NCI-H1436 treated with DMSO at 0.1 percent for 48 hours (cell line): ENCODE results near the gene SPTBN1.
"Not testable (repeated sequence)": the region's sequence is repeated elsewhere in the genome, so short reads cannot be mapped to it uniquely, and the experiment has no call there.

ENCODE experiments used
- DNase-seq: peaks from one replicate; lab custom pipeline; 2025; lab: John Stamatoyannopoulos, UW

The SPTBN1 gene

DNA sequence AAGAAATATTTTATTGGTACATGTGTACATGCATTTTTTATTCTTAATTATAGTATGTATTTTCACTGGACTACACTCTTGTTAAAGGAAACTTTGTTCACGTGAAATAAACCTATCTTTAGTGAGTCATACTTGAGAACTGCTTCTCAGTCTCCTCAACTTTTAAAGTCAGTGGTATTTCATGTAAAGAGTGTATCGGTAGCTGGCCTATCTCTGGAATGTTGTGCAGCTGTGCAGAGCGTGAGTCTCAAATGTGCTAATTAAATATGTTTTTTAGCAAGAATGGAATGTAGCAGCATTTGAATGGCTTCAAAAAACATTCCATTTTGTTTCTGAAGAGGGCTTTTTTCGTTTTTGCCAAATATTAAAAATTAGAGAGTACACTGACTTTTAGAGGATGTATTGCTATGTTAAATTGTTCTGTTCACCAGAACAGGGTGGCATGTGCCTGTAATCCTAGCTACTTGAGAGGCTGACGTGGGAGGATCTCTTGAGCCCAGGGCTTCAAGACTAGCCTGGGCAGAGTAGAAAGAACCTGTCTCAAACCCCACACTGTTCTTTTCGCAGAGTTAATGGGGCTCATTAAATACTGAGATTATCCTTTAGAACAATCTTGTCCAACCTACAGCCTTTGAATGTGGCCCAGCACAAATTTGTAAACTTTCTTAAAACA is 14.3 kb downstream of the SPTBN1 start:
- DNase-seq = no peak

GRCh38 chr2:54471221-54471711 is 15.1 kb downstream of the SPTBN1 start:
- no peak for DNase-seq

DNA sequence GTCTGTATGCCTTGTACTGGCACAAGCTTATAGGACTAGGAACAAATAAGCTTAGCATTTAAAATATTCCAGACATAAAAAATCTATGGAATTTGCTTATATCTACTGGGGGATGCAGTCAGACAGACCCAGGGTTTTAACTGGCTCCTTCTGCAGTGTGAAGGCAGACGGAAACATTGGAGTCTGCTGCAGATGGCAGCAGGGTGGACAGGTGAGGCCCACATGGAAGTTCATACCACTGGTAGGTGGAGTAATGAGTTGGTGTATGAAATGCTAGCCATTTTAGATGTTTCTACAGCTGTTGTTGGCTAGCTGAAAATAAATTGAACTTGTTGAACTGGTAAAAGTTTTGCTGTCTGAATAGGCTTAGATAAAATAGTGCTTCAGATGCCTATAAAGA is 17.7 kb downstream of the SPTBN1 start:
- no peak for DNase-seq

GRCh38 chr2:54475285-54475684 is 19.2 kb downstream of the SPTBN1 start:
- no peak for DNase-seq

- no peak for DNase-seq
Observed at GRCh38 chr2:54475919-54476318, 19.8 kb downstream of the SPTBN1 start.

- DNase-seq = no peak
Observed at GRCh38 chr2:54476852-54477251, 20.7 kb downstream of the SPTBN1 start.

DNA sequence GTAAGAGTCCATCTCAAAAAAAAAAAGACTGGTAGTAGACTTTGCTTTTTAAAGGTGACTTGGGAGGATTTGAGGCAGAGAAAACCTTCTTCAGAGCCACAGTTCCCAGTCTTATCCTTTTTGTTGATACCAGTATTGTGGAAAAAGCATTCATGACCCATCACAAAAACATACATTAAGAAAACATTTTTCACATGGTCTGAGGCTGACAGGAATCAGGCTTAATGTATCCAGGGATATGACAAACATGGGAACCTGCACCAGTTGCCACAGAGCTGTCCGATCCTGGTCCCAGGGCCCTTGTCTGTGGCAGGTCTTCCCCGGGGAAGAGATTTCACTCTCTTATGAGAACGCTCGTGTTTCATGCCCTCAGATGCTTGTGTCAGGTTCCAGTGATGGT is 21.8 kb downstream of the SPTBN1 start:
- DNase-seq = no peak

DNA sequence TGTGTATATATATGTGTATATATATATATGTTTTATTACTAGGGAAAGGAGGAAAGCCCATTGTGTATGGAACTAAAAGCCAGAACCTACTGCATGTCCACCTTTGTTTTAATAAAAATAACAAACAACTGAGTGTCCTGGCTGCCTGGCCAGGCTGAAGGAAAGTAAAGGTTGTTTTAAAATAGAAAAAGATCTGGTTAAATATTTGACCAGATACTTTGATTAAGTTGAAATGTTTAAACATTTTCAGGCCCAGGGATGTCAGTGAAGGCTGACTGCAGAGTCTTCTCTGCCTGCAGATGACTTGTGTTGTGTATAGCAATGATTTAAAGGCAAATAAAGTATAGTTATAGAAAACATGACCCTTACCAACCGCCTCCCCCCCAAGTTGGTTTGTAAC is 22.8 kb downstream of the SPTBN1 start:
- no peak for DNase-seq

- DNase-seq = no peak
Observed at GRCh38 chr2:54479424-54479823, 23.3 kb downstream of the SPTBN1 start.

- DNase-seq = no peak
Observed at GRCh38 chr2:54480025-54480424, 23.9 kb downstream of the SPTBN1 start.

GRCh38 chr2:54481686-54482085 is 25.6 kb downstream of the SPTBN1 start:
- no peak for DNase-seq

DNA sequence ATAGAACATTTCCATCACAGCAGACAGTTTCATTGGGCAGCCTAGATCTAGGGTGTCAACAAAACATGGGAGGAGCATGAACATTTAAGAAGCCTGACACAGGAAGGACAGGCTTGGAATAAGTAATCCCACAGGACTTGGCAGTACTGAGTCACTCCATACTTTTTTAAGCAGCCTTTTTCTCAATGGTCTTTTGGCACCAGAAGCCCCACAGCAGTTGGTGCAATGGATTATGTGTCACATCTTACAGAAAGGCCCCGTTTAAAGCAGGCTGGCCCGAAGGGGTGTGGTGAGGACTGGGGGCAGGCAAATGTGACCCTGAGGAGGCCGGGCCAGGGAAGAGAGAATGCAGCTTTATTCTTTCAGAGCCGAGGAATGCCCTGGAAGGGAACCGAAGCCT is 26.6 kb downstream of the SPTBN1 start:
- DNase-seq = no peak

- no peak for DNase-seq
Observed at GRCh38 chr2:54483426-54483825, 27.3 kb downstream of the SPTBN1 start.

DNA sequence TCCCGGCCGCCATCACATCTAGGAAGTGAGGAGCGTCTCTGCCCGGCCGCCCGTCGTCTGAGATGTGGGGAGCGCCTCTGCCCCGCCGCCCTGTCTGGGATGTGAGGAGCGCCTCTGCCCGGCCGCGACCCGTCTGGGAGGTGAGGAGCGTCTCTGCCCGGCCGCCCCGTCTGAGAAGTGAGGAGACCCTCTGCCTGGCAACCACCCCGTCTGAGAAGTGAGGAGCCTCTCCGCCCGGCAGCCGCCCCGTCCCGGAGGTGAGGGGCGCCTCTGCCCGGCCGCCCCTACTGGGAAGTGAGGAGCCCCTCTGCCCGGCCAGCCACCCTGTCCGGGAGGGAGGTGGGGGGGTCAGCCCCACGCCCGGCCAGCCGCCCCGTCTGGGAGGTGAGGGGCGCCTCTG is 29.6 kb downstream of the SPTBN1 start:
- DNase-seq = not testable (repeated sequence)

- DNase-seq = no peak
Observed at GRCh38 chr2:54486766-54487165, 30.6 kb downstream of the SPTBN1 start.

- DNase-seq = no peak
Observed at GRCh38 chr2:54490863-54491262, 34.7 kb downstream of the SPTBN1 start.

DNA sequence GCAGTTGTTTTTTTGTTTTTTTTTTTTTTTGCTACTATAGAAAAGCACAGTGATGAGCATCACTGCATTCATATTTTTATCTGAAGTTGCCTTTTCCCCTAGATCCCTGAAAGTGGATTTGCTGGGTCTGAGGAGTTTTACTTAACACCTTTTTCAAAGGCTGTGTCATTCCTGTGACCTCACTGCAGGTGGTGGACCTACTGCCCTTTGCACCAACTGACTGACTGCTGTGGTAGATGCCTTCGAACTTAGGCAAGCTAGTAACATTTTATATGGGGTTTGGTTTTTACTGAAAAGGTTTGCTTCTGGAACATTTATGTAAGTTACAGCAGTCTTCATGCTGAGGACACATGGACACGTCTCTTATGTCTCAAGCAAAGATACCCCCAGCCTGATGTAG is 36.2 kb downstream of the SPTBN1 start:
- no peak for DNase-seq

DNA sequence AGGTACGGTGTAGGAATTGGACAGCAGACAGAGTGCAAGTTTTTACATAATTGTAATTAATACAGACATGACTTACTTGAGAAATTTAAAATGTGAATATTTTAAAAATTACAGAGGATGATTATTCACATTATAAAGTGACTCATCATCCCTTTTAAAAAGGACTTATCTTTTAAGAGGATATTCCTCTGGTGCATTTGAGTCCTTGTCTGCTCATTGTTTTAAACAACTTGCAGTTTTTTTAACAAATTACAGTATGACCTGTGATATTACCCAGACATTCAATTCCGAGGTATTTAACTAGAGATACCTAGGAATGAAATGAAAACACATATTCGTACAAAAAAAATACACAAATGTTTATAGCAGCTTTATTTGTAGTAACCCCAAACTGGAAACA is 38.0 kb downstream of the SPTBN1 start:
- no peak for DNase-seq

GRCh38 chr2:54496920-54497319 is 40.8 kb downstream of the SPTBN1 start:
- DNase-seq = no peak

GRCh38 chr2:54497763-54498680 is 41.9 kb downstream of the SPTBN1 start:
- DNase-seq = no peak

DNA sequence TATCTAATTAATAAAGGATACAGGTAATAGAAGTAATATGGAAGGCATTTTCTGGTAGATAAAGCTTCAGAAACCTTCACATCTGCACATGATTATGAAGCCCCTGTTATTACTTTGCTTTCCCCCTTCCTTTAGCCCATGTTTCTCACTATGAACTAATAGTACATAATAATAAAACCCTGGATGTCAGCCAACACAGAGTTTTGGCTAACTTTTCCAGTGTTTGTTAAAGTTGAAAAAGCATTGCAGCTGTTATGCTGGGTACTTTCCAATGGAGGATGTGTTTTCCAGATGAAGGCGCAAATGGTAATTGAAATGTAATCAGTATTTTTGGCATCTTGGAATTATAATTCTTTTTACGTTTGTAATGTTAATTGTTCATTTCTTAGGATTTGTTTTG is 43.5 kb downstream of the SPTBN1 start:
- no peak for DNase-seq

- DNase-seq = no peak
Observed at GRCh38 chr2:54500404-54501205, 44.5 kb downstream of the SPTBN1 start.
